H7 (cell line): ENCODE data around the gene SLCO4A1. TPM values are rescaled to one million over a fixed set of nuclear protein-coding genes. Genes with fewer than 3 reads are reported as not detected.

Experiments
- DNase-seq: peaks from one replicate; pipeline ENCODE4 v3.0.0; 2012
- H3K27me3 ChIP-seq: 2 replicates; pipeline ENCODE4 v1.6.0; 2011; ENCODE audit warnings: mild to moderate bottlenecking, low read length; ENCODE audit not compliant: control insufficient read depth, insufficient read depth
- H3K36me3 ChIP-seq: replicated peaks from 2 replicates; pipeline ENCODE4 v1.5.1; 2011; ENCODE audit warnings: low read length; ENCODE audit not compliant: control insufficient read depth, insufficient read depth
- H3K4me3 ChIP-seq: 2 replicates; pipeline ENCODE4 v1.5.1; 2011; ENCODE audit warnings: low read depth, mild to moderate bottlenecking, control low read depth, low read length, moderate library complexity; ENCODE audit not compliant: insufficient read depth
- total RNA-seq: library from RNA; depleted of rRNA; stranded (reverse); fragments of >200 nt; shearing (Covaris generic); gene quantifications from 2 replicates; pipeline ENCODE4 v1.2.3, GENCODE V29; 2014

Gene SLCO4A1
- total RNA-seq, 1 experiment from 2014 or later = 14.6 TPM

DNA sequence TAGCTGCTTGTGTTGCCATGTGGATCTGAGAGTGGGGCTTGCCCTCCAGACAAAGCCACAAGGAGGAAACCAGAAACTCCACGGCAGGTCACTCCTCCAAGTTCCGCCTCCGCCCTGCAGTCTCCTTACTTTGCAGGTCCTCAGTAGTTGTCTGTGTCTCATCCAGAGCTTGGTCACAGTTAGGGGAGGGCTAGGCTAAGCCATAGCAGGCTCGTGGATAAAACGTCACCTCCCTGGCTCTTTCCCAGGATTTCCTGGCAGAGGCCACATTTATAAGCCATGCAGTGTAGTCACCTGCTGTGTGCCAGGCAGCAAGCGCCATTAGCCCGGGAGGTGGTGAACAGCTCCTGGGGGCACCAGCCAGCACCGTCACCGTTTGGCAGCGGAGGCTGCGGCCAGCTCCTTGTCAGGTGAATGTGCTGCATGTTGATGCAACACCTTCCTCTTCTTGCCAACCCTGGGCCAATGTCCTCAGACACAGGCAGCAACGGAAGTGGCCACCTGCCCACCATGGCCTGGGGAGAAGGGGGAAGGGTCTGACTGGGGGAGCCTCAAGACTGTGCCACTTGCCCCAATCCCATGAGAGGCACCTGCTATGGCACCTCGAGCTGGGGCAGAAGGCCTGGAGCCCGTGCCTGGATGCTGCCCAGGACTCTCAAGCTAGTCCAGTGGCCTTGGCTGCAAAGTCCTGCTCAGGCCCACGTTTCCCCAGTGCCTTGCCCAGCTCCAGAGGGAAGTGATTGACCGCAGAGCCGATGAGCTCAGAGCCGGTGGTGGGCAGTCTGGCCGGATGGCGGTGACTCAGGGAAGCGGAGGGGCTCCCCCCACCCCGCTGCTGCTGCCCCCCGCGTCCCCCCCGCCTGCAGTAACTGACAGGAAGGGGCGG is 39.0 kb upstream of the SLCO4A1 start:
- no peaks in the 10 kb centered on the region for H3K27me3 ChIP-seq
- no peaks in the 10 kb centered on the region for H3K36me3 ChIP-seq
- DNase-seq = no peak
- H3K4me3 ChIP-seq = no peak overlapping the region

DNA sequence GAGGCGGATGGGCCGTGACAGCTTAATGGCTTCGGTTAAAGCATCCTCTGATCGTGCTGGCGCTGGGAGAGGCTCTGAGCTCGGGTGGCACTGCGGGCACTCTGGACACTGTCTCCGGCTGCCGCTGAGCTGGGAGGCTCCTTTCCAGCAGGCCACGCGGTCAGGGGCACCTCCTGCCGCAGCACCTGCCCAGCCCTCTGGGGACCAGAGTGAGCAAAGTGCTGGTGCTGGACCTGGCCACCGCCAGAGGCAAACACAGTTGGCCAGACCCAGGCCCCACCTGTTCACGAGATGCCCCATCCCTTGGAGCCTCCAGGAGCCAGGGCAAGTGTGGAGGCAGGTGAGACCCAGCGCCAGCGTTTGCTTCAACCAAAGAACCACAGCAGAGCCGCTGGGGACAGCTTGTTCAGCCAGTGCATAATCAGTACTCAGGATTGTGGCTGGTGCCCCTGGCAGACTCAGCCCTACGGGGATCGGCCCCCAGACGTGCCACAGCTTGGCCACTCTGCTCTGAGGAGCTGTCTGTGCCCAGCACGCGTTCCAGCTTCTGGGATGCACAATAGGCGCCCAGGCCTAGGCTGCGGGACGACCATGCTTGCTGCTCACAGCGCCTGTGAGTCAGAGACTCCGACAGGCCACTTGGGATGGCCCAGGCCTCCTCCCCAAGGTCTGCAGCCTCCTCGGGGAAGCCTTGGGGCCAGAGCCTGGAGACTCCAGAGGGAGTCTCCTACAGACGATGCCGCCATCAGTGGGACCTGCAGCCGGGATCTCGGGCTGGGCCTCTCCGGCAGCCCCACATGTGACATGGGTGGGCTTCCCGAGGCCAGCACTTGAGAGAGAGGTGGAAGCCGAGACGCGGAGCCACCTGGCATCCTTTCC is 38.2 kb upstream of the SLCO4A1 start:
- DNase-seq = no peak
- H3K4me3 ChIP-seq = no peak overlapping the region
- H3K27me3 ChIP-seq = no peaks in the 10 kb centered on the region
- no peaks in the 10 kb centered on the region for H3K36me3 ChIP-seq

GRCh38 chr20:62604796-62605195 is 37.5 kb upstream of the SLCO4A1 start:
- DNase-seq = no peak
- H3K4me3 ChIP-seq = no peak overlapping the region
- H3K36me3 ChIP-seq = no peaks in the 10 kb centered on the region
- no peaks in the 10 kb centered on the region for H3K27me3 ChIP-seq

DNA sequence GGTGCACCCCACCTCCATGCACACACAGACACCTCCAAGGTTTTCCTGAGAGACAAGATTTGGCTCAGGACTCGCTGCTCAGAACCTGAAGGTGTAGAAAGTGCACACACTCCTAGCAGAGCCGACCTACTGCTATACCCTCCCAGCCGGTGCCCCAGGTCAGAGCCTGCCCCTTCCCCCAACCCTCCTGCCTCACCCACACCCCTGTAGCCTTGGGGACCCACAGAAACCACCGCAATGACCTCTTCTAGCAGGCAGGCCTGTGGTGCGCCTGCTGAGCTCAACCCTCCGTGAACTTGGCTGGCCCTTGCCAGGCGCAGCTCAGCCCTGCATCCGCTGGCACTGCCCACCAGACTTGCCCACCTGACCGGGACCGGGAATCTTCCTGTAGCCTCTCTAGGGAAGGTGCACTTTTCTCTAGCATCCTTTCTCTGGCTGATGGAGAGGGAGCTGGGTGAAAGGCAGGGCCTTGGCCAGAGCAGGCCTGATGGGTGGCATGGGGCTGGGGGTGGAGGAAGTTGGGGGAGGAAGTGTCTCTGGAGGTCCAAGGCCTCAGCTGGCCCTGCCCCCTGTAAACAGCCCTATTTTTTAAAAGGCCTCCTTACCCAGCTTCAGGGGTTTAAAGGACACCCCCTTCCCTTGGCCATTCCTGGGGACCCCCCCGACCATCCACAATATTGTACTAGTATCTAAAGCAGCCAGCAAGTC is 36.9 kb upstream of the SLCO4A1 start:
- no peak for DNase-seq

DNA sequence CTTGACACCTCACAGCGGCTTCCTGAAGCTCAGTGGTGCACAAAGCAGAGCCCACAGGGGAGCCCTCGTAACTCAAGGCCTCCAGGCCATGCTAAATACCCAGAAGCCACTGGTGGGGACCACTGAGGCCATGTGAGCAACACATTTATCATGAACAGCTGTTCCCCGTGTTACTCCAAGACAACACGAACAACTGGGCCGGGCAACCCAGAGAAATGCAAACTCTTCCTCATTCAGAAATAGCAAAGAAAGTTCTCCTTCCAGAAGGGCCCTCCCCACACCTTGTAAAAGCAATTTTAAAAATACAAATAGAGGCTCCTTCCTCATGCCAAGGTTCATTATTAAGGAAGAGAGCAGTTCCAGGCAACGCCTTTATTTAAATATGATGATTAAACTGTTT is 36.3 kb upstream of the SLCO4A1 start:
- Histone ChIP-seq H3K27me3 (no peaks in the 10 kb centered on the region), H3K4me3 (no peak overlapping the region), H3K36me3 (no peaks in the 10 kb centered on the region)
- DNase-seq = no peak

More for the DNA sequence above, 36.9 kb upstream of the SLCO4A1 start:
- H3K27me3 ChIP-seq = no peaks in the 10 kb centered on the region
- no peak overlapping the region for H3K4me3 ChIP-seq
- H3K36me3 ChIP-seq = no peaks in the 10 kb centered on the region

DNA sequence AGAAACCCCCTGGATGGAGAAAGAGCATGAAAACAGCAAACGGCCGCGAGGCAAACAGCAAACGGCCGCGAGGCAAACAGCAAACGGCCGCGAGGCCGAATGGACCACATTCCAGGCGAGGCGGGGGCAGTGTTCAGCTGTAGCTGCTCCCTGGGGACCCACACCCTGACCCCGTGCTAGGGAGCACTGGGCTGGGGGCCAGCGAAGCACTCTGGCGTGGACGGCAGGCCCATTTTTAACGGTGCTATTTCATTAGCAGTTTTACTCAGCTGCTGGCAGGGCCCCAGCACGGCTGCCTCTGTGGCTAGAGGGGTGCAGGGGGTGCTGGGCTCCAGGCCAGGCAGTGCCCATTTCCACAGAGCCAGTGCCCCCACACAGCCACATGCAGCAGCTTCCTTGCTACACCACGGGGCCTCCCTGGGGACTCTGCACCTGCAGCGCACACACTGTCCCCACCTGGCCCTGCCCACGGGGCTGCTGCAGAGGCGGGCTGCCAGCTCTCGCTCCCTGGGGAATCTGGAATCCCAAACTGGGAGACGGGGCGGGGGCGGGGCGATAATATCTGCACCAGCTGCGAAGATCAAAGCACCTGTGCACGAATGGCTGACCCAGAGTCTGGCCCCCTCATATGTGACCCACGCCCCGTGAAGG is 35.6 kb upstream of the SLCO4A1 start:
- Histone ChIP-seq H3K27me3 (no peaks in the 10 kb centered on the region), H3K4me3 (no peak overlapping the region), H3K36me3 (no peaks in the 10 kb centered on the region)
- DNase-seq = no peak

GRCh38 chr20:62607366-62608217 is 34.7 kb upstream of the SLCO4A1 start:
- no peak for DNase-seq
- H3K36me3 ChIP-seq = no peaks in the 10 kb centered on the region
- H3K27me3 ChIP-seq = no peaks in the 10 kb centered on the region
- H3K4me3 ChIP-seq = no peak overlapping the region

GRCh38 chr20:62608218-62608565 is 34.1 kb upstream of the SLCO4A1 start:
- H3K4me3 ChIP-seq = no peak overlapping the region
- no peaks in the 10 kb centered on the region for H3K27me3 ChIP-seq
- H3K36me3 ChIP-seq = no peaks in the 10 kb centered on the region
- DNase-seq = no peak

DNA sequence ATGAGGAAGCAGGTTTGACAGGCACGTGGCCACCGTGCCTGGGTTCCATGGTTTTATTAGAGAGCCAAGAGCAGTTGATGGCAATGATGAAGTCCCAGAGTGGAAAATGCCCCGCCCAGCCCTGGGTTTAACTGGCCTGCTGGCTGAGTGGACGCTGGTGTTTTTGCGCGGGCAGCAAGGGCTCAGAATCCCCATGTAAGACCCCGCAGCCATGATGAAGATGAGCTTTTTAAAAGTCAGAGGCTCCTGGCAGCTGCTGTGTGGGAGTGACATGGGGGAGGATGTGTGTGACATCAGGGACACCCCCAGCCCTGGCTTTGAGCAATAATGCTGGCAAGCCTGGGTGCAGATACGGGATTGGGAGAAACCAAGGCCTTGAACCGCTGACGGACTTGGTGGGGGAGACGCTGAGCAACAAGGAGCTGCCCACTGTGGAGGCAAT is 33.0 kb upstream of the SLCO4A1 start:
- H3K4me3 ChIP-seq = no peak overlapping the region
- DNase-seq = no peak
- no peaks in the 10 kb centered on the region for H3K27me3 ChIP-seq
- H3K36me3 ChIP-seq = no peaks in the 10 kb centered on the region

DNA sequence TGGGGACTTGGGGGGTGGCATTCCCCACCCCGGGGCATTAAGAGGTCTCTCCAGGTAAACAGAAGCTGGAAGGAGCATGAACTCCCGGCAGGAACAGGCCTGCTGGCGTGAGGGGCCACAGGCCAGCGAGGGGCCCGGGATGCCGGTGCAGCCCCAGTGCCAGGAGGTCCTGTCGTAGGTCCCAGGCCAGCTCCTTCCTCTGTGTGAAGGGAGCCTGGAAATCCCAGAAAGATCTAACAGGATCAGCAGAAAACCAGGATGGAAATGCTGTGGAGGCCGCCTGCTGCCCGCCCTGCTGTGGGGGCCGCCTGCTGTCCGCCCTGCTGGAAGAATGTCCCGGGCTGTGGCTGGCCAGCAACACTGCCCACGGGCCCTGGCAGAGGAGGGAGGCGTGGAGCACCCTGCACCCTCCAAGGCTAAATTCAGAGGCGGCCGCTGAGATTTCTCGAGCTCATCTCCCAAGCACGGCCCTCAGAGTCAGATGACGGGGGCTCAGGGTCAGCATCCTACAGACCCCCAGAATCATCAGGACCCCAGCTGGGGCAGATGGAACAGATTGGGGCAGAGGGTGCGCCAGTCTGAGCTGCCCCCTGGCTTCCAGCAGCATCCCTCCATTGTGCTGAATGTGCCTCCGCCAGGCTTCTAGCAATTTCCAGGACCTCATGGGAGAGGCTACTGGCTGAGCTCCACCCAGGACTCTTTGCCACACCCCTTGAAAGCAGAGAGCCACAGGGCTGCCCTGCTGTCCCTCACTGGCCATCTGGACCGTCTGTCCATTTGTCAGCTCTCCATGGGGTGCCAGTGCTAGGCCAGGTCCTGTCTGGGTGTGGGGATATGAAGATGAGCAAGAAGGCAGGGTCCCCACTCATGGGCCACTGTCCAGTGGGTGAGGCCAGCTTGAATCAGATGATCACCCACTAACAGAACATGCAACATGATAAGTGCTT is 32.2 kb upstream of the SLCO4A1 start:
- no peak overlapping the region for H3K4me3 ChIP-seq
- no peaks in the 10 kb centered on the region for H3K36me3 ChIP-seq
- no peak for DNase-seq
- no peaks in the 10 kb centered on the region for H3K27me3 ChIP-seq

DNA sequence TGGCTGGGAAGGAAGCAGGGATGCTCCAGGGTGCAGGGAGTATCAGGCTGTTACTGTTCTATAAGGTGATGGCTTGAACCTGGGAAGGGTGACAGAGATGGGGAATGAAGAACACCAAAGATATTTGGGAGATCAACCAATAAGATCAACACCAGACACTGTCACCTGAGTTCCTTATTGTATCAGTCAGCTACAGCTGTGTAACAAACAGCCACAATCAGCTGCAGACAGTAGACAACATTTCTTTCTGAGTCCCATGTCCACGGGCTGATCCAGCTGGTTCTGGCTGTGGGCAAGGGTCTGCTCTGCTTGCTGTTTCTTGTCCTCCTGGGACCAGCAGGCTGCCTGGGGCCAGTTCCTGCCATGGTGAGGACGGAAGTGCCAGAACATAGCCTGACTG is 31.3 kb upstream of the SLCO4A1 start:
- no peak overlapping the region for H3K4me3 ChIP-seq
- no peaks in the 10 kb centered on the region for H3K27me3 ChIP-seq
- no peak for DNase-seq
- H3K36me3 ChIP-seq = no peaks in the 10 kb centered on the region

- DNase-seq = no peak
- Histone ChIP-seq H3K36me3 (no peaks in the 10 kb centered on the region), H3K4me3 (no peak overlapping the region), H3K27me3 (no peaks in the 10 kb centered on the region)
Measured at GRCh38 chr20:62611819-62612218, 30.5 kb upstream of the SLCO4A1 start.
